PFSK-1 (cell line): ENCODE data around the gene PACSIN1.

ENCODE experiments used
- POLR2AphosphoS5 ChIP-seq: IDR thresholded peaks from 2 replicates; pipeline ENCODE4 v1.6.1; 2012; ENCODE audit warnings: low read depth, mild to moderate bottlenecking, control low read depth, low read length, moderate library complexity
- SIN3A ChIP-seq: IDR thresholded peaks from 2 replicates; pipeline ENCODE4 v1.6.1; 2012; ENCODE audit warnings: mild to moderate bottlenecking, low read length, moderate library complexity, borderline replicate concordance; ENCODE audit not compliant: insufficient read depth
- TF ChIP-seq, protein P1 (sequence below), 2 experiments: IDR thresholded peaks; 2 replicates each; pipeline versions ENCODE4 v1.6.1 to v1.8.0; 2011 to 2012; ENCODE audit warnings: low read depth in 2 of 2, low read length in 2 of 2, control low read depth in 1 of 2, inconsistent platforms in 1 of 2, mild to moderate bottlenecking in 1 of 2, moderate library complexity in 1 of 2; ENCODE audit not compliant: insufficient read depth in 1 of 2

DNA sequence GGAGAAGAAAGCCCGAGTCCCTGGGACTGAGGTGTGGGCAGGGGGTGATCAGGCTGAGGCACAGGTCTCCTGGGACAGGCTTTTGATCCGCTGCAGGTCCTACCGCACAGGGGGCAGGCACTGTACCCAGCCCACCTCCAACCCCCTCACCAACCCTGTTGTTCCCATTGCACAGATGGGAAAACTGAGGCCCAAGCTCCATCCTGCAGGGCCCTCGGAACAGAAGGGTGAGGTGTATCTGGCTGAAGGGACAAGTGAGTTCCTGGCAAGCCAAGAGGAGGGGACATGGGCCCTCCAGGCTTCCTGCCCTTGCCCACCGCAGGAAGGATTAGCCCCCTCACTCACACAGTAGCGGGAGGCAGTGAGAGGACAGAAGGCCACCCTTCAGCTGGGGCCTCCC, 106.7 kb downstream of the PACSIN1 start:
- TF ChIP-seq SIN3A = no peak
- TF ChIP-seq, protein P1, sequence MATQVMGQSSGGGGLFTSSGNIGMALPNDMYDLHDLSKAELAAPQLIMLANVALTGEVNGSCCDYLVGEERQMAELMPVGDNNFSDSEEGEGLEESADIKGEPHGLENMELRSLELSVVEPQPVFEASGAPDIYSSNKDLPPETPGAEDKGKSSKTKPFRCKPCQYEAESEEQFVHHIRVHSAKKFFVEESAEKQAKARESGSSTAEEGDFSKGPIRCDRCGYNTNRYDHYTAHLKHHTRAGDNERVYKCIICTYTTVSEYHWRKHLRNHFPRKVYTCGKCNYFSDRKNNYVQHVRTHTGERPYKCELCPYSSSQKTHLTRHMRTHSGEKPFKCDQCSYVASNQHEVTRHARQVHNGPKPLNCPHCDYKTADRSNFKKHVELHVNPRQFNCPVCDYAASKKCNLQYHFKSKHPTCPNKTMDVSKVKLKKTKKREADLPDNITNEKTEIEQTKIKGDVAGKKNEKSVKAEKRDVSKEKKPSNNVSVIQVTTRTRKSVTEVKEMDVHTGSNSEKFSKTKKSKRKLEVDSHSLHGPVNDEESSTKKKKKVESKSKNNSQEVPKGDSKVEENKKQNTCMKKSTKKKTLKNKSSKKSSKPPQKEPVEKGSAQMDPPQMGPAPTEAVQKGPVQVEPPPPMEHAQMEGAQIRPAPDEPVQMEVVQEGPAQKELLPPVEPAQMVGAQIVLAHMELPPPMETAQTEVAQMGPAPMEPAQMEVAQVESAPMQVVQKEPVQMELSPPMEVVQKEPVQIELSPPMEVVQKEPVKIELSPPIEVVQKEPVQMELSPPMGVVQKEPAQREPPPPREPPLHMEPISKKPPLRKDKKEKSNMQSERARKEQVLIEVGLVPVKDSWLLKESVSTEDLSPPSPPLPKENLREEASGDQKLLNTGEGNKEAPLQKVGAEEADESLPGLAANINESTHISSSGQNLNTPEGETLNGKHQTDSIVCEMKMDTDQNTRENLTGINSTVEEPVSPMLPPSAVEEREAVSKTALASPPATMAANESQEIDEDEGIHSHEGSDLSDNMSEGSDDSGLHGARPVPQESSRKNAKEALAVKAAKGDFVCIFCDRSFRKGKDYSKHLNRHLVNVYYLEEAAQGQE (IDR thresholded peaks at IDR 0.05; ENCODE audit: insufficient read depth in 1 of 2, low read depth in 2 of 2, low read length in 2 of 2) = no peak
- no peak for TF ChIP-seq POLR2AphosphoS5
